Tibial artery (tissue), 4 donors: Measurements from ENCODE around the gene CD46.
A peak's percentile ranks its signal among the peaks of the same experiment; 100 is the strongest.

ENCODE experiments used
- DNase-seq, 2 donors: peaks; one replicate each; pipeline ENCODE4 v3.0.0-alpha.2; 2019
- H3K27ac ChIP-seq, 2 donors: fragments of 200-600 bp; sonication (generic) in 1 of 2; 1 replicate in 1 of 2; 2 replicates in 1 of 2; pipeline ENCODE4 v1.5.1; 2018 to 2019; ENCODE audit warnings: mild to moderate bottlenecking in 1 of 2
- H3K27me3 ChIP-seq, 2 donors: fragments of 200-600 bp; sonication (generic) in 1 of 2; one replicate each; pipeline versions ENCODE4 v1.5.1 to v1.6.0; 2016 to 2019
- H3K36me3 ChIP-seq, 3 donors: fragments of 200-600 bp; sonication (generic) in 2 of 3; one replicate each; pipeline ENCODE4 v1.5.1; 2016 to 2019; ENCODE audit warnings: mild to moderate bottlenecking in 2 of 3
- H3K4me1 ChIP-seq, 4 donors: fragments of 200-600 bp; sonication (generic) in 2 of 4; 1 replicate in 3 of 4; 2 replicates in 1 of 4; pipeline ENCODE4 v1.5.1; 2016 to 2019
- H3K4me3 ChIP-seq, 2 donors: fragments of 200-600 bp; sonication (generic) in 1 of 2; 1 replicate in 1 of 2; 2 replicates in 1 of 2; pipeline ENCODE4 v1.5.1; 2018 to 2019; ENCODE audit warnings: mild to moderate bottlenecking in 2 of 2
- H3K9me3 ChIP-seq, 3 donors: fragments of 200-600 bp; sonication (generic) in 1 of 3; one replicate each; pipeline ENCODE4 v1.5.1; 2016 to 2019
- intact Hi-C: fragments of 100-400 bp; cut with DNase I; formaldehyde crosslinking; loops from one replicate; pipeline ENCODE4 v1.15.0; 2023; ENCODE audit warnings: low total_unique reads
- TF ChIP-seq, protein P1 (sequence below), 2 experiments: fragments of 200-600 bp in 1 of 2; fragments of 450-650 bp in 1 of 2; IDR thresholded peaks; one replicate each; pipeline ENCODE4 v1.5.1; 2017 to 2019; ENCODE audit warnings: antibody characterized with exemption in 2 of 2, mild to moderate bottlenecking in 1 of 2, moderate library complexity in 1 of 2

The CD46 gene

DNA sequence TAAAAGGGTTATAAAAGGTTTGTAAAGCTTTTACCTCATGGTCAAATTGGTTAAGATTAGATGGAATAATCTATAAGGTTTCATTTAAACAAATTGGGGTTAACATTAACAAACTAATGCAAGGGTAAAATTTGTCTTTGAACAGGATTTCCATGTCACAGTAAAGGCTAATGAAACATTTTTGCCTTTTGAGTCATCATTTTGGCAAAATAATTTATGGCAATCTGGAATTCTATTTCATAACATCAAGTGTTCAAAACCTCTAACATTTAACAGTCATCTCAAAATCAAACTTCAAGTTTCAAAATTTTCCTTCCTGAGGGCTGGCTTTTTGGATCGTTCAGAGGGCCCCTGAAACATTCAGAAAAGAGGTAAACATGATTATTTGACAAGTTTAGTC is 6.6 kb upstream of the CD46 start:
- no peaks in the 10 kb centered on the region for H3K27me3 ChIP-seq
- intact Hi-C loops = no loop called here
- DNase-seq = no peak
- H3K9me3 ChIP-seq = no peaks in the 10 kb centered on the region
- no peak overlapping the region for H3K4me3 ChIP-seq
- TF ChIP-seq, protein P1, sequence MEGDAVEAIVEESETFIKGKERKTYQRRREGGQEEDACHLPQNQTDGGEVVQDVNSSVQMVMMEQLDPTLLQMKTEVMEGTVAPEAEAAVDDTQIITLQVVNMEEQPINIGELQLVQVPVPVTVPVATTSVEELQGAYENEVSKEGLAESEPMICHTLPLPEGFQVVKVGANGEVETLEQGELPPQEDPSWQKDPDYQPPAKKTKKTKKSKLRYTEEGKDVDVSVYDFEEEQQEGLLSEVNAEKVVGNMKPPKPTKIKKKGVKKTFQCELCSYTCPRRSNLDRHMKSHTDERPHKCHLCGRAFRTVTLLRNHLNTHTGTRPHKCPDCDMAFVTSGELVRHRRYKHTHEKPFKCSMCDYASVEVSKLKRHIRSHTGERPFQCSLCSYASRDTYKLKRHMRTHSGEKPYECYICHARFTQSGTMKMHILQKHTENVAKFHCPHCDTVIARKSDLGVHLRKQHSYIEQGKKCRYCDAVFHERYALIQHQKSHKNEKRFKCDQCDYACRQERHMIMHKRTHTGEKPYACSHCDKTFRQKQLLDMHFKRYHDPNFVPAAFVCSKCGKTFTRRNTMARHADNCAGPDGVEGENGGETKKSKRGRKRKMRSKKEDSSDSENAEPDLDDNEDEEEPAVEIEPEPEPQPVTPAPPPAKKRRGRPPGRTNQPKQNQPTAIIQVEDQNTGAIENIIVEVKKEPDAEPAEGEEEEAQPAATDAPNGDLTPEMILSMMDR (IDR thresholded peaks at IDR 0.05) = no peak
- H3K4me1 ChIP-seq = peaks cover 0 to 23% (median under 1%) of the 10 kb centered on the region in 4 donors
- H3K36me3 ChIP-seq = no peaks in the 10 kb centered on the region
- peak overlapping the region in 1 of 2 donors; percentile 28 for H3K27ac ChIP-seq

DNA sequence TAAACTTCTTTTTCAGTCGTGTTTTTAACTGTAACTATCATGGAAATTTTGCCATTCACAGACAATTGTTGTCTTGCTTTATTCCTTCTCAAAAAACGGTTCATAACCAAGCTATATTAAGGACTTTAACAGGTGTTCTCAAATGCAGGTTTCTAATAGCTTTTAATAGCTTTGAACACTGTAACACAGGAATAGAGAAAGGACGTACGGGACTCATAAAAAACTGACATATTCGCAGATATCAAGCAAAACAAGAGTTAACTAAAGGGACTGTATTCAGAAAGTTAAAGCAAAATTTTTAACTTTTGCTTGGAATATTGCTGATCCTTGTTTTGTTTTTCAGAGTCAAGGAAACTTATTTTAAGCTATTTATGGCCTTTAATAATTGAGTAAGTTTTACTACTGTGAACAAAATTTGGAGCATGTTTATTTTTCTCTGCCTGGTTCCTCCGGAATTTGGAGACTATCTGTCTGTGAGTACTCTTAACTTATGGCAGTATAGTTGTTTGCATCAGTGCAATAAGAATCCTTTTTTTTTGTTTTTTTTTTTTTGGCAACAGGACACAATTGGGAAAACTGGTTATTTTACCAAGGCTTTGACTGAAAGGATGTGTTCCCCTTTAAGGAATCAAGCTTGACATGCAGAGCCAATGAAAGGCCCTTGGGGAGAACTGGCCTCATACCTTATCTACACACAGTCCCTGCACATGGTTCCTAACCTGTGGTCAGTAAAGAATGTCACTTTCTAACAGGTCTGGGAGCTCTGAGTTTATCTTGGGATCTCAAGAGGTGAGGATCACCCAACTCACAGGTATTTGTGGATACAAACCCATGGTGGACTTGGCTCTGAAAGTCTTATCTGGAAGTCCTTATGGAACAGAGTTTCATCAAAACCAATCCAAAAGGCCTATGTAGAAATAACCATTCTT is 5.8 kb upstream of the CD46 start:
- H3K27ac ChIP-seq = peak overlapping the region in 1 of 2 donors; percentile 28
- DNase-seq = no peak
- TF ChIP-seq, protein P1 (IDR thresholded peaks at IDR 0.05) = no peak
- no peaks in the 10 kb centered on the region for H3K36me3 ChIP-seq
- H3K9me3 ChIP-seq = no peaks in the 10 kb centered on the region
- intact Hi-C loops = no loop called here
- no peaks in the 10 kb centered on the region for H3K27me3 ChIP-seq
- peaks cover 0 to 31% (median 5%) of the 10 kb centered on the region in 4 donors for H3K4me1 ChIP-seq
- no peak overlapping the region for H3K4me3 ChIP-seq

- Histone ChIP-seq H3K4me1 (peaks cover 0 to 36% (median 10%) of the 10 kb centered on the region in 4 donors), H3K36me3 (no peaks in the 10 kb centered on the region), H3K4me3 (no peak overlapping the region), H3K27ac (no peak overlapping the region), H3K9me3 (no peaks in the 10 kb centered on the region), H3K27me3 (no peaks in the 10 kb centered on the region)
- intact Hi-C loops = no loop called here
- DNase-seq = no peak
- TF ChIP-seq, protein P1 (IDR thresholded peaks at IDR 0.05) = no peak
These were observed 4.0 kb upstream of the CD46 start for GRCh38 chr1:207747627-207748492.

- no peaks in the 10 kb centered on the region for H3K9me3 ChIP-seq
- H3K27me3 ChIP-seq = no peaks in the 10 kb centered on the region
- no peak for DNase-seq
- no peak overlapping the region for H3K27ac ChIP-seq
- no peaks in the 10 kb centered on the region for H3K36me3 ChIP-seq
- peaks cover 0 to 47% (median 21%) of the 10 kb centered on the region in 4 donors for H3K4me1 ChIP-seq
- no peak overlapping the region for H3K4me3 ChIP-seq
- intact Hi-C loops = no loop called here
- TF ChIP-seq, protein P1 (IDR thresholded peaks at IDR 0.05) = no peak
These were observed 2.9 kb upstream of the CD46 start for GRCh38 chr1:207748737-207749528.
